ENCODE data around the gene SUGCT.

The SUGCT gene

GRCh38 chr7:40538281-40538680, 403.5 kb downstream of the SUGCT start:
- DNase-seq: peak; percentile 35

GRCh38 chr7:40541336-40541735, 406.5 kb downstream of the SUGCT start:
- peak; percentile 74 for DNase-seq

DNA sequence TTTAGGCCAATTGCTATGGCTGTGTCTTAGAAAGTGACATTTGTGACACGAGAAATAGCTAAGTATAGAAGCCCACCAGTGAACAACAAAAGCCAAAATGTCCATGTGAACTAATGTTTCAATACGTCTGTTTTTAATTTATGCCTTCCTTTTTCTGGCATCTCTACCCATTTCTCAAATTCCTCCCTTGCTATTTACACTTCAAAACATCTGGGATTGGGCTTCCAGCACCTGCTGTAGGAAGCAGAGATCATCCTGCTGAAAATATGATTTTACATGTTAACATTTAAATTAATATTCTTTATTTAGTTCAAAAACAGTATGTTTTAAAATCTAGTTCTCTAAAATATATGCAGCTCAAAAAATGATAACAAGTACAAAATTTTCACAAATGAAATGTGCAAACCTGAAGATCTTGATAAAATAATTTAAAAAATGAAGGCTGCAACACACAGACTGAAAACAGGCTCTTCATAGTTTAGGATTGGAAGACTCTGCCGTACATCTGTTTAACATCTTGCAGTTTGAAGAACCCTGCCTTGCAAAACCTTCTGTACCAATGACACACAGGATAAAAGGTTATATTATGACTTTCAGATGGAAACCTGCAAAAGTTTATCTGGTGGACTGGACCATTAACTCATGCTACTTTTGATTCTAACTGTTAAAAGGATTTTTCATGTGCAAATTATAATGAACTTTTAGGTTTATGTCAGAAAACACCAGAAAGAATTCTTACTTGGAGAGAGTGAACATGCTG, 408.4 kb downstream of the SUGCT start:
- peak; percentile 56 for DNase-seq

DNA sequence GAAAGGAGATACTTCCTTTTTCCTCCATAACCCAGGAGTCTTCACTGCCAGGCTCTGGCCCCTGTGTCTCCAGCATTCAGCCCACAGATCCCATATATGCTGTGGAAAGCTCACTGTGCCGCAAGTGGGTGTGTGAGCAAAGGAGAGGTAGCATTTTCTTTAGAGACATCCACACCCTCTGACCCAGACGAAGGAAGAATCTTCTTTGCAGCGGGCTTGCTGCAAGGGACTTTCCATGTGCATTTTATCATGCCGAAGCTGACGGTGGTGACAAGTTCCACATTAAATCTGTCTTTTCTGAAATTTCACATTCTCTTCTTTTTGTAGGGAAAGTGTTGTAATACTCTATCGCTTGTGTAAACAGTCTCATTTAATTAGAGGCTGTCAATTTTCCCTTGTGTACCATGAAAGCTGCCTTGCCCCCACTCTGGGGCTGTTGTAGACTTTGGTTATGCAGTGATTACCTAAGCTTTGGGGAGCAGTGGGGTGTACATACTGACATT, 409.5 kb downstream of the SUGCT start:
- DNase-seq: peak; percentile 49

DNA sequence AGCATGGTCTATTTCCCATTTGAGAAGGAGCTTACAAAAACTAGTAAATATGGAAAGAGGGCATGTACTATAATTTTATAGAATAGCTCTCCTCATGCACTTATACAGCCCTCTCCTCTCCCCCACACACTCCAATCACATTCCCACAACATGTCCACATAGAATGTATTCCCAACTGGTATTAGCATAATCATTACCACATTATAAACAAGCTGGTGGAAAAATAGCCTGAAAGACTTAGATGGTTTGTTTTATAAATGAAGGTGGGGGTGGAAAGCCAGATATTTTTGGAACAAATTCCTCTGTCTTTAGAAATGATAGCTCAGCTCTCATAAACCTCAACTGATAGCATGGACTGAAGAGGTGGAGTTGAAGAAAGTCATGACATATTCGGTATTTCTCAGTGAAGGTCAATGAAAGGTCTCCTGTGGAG, 410.1 kb downstream of the SUGCT start:
- DNase-seq: peak; percentile 64

- no peak for DNase-seq
Measured at GRCh38 chr7:40545739-40546138, 410.9 kb downstream of the SUGCT start.

DNA sequence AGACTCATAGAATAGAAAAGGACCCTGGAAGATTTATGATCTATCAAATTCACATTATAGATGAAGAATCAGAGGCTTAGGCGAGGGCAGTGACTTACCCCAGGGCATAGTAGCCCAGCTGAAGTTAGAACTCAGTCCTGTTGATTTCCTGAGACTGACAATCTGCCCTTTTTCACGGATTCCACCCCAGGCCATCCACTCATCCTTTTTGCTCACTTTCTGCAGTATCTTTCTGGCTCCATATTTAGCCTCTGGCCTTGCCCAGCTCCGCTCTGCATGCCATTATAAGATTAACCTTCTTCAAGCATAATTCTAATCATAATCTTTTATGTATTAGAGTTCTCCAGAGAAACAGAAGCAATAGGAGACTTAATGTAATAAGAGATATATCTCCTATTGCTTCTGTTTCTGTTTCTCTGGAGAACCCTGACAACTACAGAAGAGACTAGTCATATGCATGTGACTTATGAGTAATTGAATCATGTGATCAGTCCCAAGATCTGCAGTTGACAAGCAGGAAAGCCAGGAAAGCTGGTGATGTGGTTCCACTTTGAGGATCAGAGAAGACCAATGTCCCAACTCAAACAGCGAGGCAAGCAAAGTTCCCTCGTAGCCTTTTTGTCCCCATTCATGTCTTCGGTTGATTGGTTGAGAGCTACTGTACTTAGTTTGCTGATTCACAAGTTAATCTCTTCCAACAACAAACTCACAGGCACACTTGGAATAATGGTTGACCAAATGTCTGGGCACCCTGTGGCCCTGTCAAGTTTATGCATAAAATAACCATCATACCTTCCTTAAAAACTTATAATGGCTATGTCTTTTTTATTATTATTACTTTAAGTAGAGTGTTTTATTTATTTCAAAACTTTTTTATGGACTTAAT, 412.1 kb downstream of the SUGCT start:
- no peak for DNase-seq

DNA sequence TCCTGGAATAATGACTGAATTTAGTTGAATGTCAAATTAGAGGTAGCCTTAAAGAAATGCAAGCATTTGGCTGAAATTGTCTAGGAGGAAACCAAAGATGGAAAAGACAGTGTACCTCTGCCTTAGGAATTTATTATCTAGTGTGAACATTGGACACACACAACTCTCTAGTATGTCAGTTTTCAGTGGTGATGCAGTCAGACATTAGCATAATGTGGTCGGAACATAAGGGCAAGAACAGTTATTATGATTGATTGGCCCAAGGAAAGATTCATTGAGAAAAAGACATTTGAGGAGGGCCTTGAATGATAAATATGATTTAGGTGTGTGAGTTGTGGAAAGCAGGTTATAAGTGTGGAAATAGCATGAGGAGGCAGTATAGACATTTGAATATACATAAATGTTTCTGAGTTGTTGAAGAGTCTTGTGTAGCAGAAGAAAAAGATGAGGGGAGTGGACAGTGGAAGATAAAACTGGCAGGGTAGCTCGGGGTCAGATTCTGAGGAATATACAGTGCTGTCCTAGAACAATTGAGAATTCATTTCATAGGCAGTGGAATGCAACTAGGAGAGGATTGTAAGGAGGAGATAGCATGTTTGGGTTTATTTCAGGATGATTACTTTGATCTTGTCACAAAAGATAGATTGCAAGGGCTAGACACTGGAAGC, 414.7 kb downstream of the SUGCT start:
- DNase-seq: no peak

- peak; percentile 88 for DNase-seq
Measured at GRCh38 chr7:40551685-40552576, 417.1 kb downstream of the SUGCT start.

DNA sequence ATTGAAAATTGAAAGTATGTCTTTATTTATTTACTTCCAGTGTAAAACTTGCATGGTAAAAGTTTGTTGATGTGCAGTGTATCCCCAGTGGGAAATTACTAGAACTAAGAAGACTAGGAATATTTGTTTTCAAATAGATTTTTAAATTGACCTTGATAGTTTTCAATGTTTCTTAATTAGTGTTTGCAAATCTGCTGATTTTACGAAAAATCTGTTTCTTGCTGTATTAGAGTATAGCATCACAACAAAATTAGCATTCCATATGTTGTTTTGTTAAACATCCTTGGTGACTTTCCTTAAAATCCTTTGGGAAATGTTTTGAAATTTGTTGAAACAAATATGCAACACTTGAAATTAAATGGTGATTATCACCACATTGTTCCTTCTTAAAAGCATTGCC, 425.9 kb downstream of the SUGCT start:
- no peak for DNase-seq

GRCh38 chr7:40566879-40567278, 432.1 kb downstream of the SUGCT start:
- no peak for DNase-seq

DNA sequence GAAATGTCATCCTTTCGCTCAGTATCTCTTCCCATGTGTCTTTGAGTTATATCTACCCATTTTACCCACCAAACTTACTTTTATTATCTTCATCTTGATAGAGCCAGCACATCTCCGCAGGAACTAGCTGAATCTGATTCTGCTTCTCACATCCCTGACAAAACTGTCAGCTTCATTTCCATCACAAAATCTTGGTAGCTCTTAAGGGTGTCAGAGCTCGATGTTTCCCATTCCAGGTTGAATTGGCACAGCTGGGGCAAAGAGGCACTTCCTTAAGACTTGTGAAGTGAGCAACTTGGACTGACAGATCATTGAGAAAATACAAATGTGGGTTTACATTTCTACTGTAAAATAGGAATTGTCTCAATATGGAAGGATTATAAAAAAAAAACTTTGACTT, 434.5 kb downstream of the SUGCT start:
- no peak for DNase-seq

GRCh38 chr7:40570223-40570622, 435.4 kb downstream of the SUGCT start:
- DNase-seq: peak; percentile 86

- peak; percentile 100 for DNase-seq
Measured at GRCh38 chr7:40571796-40572195, 437.0 kb downstream of the SUGCT start.

DNA sequence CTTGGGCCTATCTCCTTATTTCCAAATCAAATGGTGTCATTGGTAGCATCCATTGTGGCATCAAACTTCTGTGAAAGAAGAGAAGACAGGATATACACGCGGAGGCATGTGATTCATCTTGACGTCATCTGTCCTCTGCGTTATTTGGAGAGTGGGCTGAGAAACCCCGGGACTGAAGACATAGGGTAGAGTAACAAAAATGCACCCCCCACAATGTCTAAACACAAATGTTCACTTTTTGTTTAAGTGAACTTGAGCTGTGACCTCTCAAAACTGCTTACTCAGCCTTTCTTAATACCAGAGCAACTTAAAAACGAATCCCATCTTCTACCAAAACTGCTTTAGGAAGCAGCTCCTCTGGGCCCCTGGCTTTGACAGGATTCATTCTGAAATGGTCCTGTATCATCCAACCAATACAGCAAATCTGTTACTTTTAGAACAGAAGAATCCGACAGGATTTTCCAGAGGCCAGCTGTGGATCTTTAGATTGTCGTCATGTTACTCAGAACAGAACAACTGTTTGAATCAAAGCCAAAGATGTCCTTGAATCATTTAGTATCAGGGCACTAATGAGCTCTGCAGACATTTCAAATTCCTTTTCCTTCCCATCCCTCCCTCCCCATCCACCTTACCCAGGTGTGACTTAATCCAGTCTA, 438.1 kb downstream of the SUGCT start:
- peak; percentile 82 for DNase-seq

- peak; percentile 68 for DNase-seq
Measured at GRCh38 chr7:40579401-40579800, 444.6 kb downstream of the SUGCT start.

DNA sequence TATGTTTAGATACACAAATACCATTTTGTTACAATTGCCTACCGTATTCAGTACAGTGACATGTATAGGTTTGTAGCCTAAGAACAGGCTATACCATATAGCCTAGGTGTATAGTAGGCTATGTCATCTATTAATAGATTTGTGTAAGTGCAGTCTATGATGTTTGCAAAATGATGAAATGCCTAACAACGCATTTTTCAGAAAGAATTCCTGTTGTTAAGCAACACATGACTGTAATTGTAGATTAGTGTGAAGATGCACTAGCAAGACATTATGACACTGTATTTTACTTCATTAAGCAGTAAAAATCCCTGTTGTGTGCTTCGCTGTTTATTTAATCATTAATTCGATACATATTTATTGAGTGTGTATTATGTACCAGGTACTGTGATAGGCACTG, 446.0 kb downstream of the SUGCT start:
- no peak for DNase-seq

DNA sequence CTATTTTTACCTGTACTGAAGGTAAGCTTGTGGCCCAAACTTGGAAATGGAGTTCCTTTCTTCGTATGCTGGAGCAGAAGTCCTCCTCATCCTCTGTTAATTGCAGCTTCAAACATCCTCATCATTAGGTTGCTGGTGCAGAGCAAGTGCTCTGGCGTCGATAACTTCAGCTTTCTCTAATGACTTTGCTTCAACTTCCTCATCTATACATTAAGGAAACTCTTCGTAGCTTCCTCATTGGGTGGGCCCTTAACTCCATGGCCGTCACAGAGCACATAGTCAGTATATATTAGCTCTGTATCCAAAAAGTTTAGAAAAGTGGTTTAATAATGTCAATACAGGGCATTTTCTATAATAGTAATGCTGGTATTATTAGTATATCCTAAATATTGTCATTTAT, 447.7 kb downstream of the SUGCT start:
- no peak for DNase-seq

DNA sequence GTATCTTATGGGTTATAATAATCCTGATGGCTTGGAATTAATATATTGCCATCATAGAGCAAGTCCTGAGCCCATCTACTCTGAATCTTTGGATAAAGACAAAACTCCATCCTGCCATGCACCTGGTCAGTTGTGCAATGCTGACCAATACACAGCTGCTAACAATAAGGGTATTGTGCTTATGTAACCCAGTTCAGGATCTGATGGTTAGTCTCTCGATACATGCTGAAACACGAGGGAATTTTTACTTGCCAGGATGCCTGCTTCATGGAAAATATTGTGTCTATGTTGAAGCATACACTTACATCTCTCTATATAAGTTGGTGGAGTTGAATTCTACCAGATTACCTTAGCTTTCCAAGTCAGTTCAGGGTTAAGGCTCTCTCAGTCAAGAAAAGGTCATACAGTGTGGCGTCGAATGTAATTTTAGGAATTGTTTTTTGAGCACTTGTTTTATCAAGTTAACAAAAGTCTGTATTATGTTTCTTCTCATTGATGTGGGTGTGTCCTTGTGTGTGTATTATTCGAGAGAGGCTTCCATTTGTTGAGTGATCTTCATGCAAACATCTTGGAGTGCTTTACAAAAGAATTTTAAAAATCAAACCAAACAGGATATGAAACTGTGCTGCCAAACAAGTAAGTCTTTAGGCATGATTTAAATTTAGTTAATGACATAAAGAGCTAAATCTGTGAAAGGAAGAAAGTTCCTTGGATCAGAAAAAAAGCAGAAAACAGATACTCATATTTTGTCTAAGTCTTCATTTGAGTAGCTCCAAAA, 449.1 kb downstream of the SUGCT start:
- no peak for DNase-seq

DNA sequence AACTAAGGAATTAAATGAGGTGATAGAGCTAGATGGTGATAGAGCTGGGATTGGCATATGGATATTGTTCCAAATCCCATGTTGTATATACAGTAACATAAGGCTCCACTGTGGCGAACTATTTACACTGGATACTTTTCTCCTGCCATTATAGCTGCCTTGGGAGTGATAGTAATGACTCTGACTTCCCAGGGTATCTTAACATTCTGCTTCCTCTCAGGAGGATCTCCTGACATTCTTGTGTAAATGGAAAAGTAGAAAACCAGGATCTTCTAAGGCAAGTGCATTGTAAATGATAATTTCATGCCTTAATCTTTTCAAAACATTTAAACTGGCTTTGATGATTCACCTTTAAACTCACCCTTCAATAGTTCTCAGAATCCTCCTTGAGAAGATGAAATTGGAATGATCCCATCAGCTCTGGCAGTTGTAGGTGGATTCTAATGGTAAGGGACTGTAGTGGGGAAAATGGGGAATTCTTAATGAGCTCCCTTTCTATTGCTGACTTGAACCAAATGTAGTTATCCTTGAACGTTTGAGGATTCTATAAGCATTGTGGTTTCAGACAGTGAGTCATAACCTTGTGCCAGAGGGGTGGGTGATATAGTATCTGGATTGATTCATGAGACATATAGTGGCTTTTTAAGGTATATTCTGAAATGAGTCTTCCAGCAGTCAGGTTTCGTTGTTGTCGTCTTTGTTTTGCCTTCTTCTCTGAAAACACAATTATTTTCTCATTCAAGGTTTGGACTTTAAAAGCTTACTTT, 450.0 kb downstream of the SUGCT start:
- DNase-seq: peak; percentile 79

Measured in fibroblast of upper back skin (primary cell).